IPS DF 4.7 (cell line): ENCODE results near the gene DCDC1.

Source experiments
- DNase-seq: peaks from one replicate; pipeline ENCODE4 v3.0.0-alpha.2; 2013; ENCODE audit warnings: low spot score; ENCODE audit errors: extremely low read depth

Gene DCDC1

DNA sequence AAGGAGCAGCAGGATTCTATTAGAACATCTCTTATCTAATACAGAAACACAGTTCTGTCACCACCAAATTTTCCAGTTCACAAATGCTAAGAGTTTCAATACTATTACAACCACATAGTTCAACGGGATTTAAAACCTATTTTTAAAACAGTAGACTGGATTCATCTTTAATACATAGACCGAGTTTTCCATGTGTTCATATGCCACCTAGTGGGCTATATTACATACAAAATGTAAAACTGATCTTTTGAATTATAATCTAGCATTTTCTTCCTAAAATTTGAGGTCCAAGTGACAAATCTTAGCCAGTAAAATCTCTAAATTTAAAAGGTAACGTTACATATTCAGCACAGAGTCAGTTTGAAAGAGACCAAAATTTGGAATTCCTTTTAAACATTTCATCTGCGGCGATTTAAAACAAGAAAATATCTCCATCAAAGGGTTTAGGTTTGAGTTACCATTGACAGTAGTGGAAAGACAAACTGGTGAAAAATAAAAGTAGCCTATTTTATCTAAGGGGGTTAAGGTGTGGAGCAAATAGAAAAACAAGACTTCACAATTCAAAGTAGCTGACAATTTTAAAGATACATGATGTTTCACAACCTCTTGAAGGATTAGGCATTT, 514.0 kb downstream of the DCDC1 start:
- DNase-seq = no peak

DNA sequence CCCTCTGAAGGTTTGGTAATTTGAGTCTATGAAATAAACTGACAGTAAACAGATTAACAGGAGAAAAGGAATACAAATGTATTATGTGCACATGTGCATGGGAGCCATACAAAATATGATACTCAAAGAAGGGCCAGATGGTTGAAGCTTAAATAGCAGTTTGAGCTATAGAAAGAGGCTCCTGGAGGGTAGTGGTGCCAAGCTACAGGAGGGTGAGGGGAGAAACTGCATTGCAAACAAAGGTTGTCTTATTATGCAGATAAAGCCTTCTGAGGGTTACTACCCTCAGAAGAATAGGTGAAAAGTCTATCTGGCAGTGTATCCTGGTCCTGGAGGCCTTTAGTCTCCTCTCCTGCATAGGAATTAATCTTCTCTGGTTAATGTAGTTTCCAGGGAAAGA, 516.1 kb downstream of the DCDC1 start:
- no peak for DNase-seq

DNA sequence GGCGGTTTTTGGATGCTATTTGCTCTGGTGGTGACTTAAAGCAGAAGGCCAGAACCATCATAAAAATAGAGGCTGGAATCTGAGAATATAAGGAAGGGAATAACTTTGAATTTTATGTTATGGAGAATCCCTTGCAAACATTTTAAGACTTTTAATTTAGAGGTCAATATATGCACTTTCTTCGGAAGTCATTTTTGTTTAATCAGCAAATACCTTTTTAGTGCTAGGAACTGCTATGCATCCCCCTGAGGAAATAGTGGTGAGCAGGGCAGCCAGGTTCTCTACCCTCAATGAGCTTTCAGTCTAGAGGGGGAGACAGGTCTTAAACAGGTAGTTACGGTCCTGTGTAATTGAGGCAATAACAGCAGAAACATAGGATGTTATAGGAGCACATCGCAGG, 516.9 kb downstream of the DCDC1 start:
- no peak for DNase-seq

DNA sequence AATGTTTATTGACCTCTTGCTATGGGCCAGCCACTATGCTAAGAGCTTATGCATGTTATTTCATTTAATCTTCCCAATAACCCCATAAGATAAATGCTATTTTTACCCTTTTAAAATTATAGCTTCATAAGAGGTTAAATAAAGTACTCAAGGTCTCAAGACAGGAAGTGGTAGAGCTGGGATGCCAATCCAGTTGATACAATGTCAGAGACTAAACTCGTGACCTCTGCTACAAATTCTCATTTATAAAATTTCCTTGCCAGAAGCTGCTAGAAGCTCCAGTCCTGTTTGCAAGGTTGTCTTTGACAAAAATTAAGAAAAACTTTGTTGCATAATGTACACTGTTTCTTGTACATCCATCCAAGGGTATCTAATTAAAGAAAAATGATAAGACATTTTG, 517.4 kb downstream of the DCDC1 start:
- no peak for DNase-seq

DNA sequence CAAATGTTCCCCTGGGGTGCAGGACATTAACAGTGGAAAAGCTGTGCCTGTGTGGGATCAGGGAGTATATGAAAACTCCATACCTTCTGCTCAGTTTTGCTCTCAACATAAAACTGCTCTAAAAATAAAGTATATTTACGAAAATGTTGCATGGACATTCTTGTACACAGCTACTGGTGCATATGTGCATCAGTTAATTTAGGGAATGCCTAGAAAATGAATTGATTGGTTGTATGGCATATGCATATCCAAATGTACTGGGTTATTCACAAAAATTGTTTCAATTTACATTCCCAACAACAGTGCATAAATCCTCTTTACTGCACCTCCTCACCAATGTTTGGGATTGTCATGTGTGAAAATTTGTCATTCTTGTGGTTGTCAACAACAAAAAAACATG, 532.3 kb downstream of the DCDC1 start:
- DNase-seq = no peak

DNA sequence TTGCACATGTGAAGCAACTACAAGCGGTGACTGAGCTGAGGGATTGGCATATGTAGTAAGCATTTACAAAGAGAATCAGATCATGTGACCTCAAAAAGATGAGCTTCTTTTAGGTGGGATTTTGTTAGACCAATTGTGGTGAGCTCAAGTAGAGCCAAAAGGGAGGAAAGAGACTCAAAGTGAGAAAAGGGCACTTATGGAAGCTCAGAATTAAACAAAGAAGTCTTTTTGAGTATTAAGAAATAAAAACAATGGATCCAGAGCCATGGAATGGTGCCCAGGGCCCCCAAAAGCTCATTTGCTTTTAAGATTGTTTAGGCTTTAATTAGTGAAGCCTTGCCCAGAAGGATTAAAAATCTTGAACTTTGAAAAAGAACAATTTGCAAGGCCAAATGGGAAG, 536.7 kb downstream of the DCDC1 start:
- DNase-seq = no peak

DNA sequence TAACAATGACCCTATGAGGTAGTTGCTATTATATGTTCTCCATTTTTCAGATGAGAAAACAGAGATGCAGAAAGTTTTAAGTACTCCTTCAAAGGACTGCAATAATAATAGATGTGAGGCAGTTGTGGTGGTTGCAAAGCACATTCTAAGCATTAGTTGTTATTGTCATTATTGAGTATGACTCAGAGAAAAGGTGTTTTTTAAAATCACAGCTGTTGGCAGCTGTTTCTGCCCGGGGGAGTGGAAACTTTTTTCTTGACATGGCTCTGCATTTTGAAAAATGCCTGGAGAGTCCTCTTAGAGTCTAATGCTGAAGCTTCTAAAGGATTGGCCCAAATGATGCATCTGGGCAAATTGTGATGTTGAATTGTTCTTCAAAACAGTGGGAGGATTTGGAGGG, 538.9 kb downstream of the DCDC1 start:
- DNase-seq = no peak

DNA sequence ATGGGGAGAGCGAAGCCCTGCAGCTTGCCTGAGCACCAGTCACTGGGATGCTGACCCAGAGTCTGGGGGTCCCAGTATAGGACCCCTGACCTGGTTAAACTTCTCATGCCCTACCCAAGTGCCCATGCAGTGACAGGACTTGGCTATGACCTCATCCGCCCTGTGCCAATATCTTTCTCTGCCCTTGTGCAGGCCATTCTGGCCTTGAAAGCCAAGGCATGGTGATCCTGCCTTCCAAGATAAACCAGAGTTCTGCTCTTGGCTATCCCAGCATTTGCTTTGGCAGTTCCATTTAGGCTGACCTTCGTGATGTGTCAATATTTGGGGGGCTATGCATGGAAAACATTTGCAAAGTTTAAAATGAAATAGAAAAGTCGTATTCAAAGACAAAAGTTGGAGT, 542.6 kb downstream of the DCDC1 start:
- no peak for DNase-seq

DNA sequence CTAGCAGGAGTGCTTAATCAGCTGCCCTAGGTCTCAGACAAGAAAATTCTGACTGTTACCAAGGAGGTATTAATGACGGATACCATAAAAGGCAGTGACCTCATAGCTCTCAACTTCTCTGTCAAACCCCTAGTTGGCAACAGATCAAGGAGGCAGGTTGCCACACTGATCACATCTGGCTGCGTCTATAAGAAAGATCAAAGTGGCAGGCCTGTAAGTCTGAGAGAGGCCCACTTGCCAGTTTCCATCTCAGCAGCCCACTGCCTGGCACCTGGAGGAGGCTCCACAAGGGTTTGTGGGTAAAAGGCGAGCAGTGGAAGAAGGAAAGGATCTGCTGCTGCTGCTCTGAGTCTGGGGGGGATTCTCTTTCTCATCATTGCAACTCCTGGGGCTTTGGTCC, 543.8 kb downstream of the DCDC1 start:
- DNase-seq = no peak

DNA sequence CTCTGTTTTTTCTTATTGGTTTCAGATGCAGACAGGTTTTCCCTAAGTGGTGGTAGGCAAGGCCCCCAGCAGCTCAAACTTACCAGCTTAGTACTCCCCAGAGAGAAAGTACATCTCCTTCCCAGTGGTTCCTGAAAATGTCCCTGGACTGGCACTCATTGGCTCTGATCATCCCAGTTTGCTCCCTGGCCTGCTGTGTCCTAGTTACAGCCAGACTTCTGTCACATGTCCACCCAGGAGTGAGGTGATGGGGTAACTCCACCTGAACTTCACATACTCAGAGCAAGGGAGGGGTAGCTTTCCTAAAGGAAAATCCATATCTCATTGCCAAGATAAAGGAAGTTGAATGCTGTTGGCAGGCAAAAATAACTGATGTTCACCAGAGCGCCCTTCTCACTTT, 546.4 kb downstream of the DCDC1 start:
- no peak for DNase-seq

DNA sequence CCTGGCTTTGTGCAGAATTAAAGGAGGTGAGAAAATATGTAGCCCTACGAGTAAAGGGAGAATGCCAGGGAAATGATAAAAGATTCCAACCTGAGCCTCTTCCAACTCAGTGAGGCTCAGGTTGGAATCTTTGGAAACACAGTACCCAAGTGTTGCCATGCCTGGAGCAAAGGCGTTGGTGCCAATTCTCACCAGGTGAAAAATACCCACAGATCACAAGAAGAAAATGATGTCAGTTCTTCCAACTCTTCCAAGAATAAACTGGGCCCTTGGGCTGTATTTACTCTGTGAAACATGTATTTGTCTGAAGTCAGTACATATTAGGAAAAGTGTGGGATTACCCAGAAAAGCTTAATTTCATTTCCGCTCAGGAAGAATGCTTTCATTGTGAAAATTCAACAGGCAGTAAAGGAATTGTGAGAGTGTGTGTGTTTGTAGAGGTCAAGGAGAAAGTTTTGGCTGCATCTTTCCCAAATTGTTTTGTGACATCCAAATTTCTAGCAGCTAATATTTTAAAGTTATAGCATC, 548.0 kb downstream of the DCDC1 start:
- no peak for DNase-seq

DNA sequence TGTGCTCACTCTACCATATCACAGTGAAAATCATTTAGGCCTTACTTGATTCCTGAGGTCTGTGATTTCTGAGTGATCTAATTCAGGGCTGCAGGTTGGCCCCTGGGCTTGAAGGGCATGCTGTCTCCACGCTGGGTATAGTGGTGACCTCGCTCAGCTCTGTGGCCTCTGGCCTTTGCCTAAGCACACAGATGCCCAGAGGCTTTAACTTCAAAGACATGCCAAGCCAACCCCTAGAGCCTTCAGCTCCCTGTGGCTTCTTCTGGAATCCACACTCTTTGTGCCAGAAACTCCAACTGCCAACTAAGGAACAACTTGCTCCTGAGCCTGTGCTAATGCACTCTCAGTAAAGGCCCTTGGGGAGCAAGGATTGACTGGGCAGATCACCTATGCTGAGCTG, 550.8 kb downstream of the DCDC1 start:
- no peak for DNase-seq

DNA sequence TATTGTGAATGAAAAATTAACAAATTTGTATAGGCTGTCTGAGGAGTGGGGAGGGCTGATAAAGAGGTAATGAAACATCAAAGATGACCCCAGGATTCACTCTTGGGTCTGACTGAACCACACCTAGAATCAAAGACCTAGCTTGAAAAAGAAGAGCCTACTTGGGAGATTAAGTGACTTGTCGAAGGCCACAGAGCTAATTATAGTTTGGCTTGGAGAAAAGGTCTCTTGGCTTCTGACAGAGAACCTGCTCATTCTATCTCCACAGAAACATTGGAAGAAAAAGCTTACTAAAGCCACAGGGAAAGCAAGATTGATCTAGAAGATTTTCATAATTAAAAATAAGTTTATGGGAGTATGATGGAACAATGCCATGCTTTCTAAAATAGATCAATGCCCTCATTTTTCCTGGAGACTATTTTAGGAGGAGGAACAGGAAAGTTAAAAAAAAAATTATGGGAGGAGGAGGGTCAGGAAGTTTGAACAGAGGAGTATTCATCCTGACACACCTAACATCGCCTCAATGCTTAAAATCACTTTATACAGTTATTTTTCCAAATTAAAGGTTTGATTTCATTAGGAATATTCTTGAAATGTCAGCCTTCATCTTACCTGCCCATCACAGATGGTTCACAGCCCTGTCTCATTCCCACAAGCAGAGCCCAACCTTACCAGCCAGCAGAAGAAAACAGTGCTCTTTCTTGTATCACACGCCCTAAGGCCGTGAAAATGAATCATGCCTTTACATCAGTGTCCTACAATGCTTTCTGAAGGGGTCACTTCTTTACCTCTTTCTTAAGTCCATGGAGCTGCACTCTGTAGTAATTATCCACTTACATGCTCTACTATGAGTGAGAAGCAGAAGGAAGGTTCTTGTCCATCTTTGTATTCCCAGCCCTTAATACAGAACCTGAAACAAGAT, 552.3 kb downstream of the DCDC1 start:
- no peak for DNase-seq

DNA sequence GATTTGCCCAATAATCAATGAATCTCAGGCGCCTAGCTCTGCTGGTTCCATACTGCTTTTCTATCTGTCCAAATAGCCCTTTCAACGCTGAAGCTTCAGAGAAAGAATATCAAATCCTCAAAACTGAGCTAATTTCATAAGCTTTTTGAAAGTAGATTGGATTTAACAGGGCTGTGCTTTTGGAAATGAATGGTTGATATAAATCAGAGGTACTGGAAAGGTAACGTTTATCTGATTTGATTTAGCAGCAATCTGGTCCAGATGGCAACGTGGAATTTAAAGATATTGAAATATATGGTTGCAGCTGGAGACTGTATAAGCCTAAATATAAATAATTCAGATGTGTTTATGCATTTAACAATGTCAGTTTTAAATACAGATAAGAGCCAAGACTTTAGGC, 553.9 kb downstream of the DCDC1 start:
- DNase-seq = no peak

DNA sequence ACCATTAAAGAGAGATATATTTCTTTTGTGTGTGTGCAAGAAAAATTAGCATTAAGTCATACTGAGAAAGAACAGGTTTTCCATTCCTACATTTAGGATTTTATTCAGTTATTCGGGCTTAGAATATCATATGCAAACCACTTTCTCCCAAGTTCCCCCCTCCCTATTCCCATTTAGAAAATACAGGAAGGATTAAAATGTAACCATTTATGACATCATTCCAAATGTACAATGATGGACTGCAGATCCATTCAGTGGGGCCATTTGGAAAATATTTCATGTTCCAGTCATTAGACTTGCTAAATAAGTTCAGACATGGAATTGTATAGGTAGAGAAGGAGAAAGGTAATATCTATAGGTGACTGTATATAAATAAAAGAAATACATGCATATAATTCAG, 554.8 kb downstream of the DCDC1 start:
- no peak for DNase-seq
